Lower leg skin (tissue), 3 donors: ENCODE results near the gene BRD7.

Source experiments
- POLR2A ChIP-seq, 2 donors: fragments of 450-650 bp; IDR thresholded peaks; one replicate each; pipeline ENCODE4 v1.6.1; 2016 to 2017; ENCODE audit warnings: antibody characterized with exemption in 2 of 2, mild to moderate bottlenecking in 1 of 2, moderate library complexity in 1 of 2
- TF ChIP-seq, protein P1 (sequence below), 3 donors: fragments of 450-650 bp; IDR thresholded peaks; one replicate each; pipeline ENCODE4 v1.5.1; 2016; ENCODE audit warnings: antibody characterized with exemption in 3 of 3, mild to moderate bottlenecking in 3 of 3, moderate library complexity in 2 of 3

DNA sequence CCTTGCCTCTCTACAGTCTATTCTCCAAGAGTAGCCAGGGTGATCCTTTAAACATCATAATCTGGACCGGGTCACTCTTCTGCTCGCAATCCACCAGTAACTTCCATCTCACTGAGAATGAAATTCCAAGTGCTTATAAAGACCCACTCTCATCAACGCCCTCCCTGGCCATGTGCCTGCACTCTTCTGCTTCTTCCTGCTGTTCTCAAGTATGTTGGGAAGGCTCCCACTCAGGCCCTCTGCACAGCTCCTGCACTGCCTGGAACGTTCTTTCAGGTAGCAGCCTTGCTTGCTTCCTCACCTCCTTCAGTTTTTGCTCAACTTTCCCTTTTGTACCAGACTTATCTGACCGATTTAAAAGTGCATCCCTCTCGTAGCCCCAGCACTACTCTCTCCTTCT is 44.4 kb downstream of the BRD7 start:
- TF ChIP-seq, protein P1, sequence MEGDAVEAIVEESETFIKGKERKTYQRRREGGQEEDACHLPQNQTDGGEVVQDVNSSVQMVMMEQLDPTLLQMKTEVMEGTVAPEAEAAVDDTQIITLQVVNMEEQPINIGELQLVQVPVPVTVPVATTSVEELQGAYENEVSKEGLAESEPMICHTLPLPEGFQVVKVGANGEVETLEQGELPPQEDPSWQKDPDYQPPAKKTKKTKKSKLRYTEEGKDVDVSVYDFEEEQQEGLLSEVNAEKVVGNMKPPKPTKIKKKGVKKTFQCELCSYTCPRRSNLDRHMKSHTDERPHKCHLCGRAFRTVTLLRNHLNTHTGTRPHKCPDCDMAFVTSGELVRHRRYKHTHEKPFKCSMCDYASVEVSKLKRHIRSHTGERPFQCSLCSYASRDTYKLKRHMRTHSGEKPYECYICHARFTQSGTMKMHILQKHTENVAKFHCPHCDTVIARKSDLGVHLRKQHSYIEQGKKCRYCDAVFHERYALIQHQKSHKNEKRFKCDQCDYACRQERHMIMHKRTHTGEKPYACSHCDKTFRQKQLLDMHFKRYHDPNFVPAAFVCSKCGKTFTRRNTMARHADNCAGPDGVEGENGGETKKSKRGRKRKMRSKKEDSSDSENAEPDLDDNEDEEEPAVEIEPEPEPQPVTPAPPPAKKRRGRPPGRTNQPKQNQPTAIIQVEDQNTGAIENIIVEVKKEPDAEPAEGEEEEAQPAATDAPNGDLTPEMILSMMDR (IDR thresholded peaks at IDR 0.05), result no peak
- TF ChIP-seq POLR2A (IDR thresholded peaks at IDR 0.05), result no peak
